ENCODE data around the gene CTIF. TPM values are rescaled to one million over a fixed set of nuclear protein-coding genes. Genes with fewer than 3 reads are reported as not detected.
A peak's percentile ranks its signal among the peaks of the same experiment; 100 is the strongest.

The CTIF gene
- total RNA-seq, 1 experiment from 2014 or later: 20.6 TPM

DNA sequence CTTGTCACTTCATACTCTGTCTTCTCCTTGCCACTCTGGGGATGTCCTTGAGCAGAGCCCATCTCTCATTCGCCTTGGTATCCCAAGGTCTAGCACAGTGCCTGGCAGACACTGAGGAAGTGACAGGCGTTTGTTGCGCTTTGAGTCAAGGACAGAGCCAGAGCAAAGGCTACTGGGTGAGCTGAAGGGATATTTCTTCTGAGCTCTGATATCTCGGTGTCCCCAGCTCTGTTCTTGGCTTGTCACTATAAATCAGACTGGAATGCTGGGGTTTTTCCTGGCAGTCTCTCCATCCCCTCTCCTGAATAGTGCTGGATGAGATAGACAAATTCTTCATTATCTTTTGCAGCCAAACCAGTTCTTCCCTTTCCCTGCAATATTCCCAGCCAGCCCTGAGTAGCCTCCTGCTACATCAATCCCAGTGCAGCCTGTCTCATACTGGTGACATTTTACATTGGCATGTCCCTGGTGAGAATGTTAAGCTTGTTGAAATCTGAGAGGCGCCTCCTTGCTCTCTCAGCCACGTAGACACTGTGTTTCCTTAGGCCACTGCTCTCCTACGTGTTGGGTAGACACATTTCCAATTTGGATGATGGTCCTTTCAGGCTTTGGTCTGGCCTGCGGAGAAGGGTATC is 61.7 kb downstream of the CTIF start:
- DNase-seq: no peak
- no peaks in the 10 kb centered on the region for H3K36me3 ChIP-seq
- H3K9me3 ChIP-seq: no peaks in the 10 kb centered on the region

DNA sequence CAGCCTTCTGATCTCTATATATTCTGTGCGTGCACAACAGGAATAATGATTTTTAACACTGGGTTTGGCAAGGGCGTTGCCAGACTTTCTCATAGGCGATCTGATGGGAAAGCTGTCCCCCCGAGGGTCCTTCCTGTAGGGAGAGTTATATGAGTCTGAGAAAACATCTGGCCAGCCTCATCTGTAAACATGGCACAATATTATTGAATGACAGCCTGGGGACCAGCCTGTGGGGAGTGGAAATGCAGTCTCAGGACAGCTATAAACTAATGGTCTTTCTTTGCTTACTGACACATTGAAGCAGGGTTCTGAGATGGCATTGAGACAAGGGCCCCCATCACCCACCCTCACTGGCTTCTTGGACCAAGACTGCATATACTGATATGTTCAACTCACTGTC is 62.5 kb downstream of the CTIF start:
- Histone ChIP-seq H3K27me3 (no peaks in the 10 kb centered on the region), H3K36me3 (no peaks in the 10 kb centered on the region), H3K9me3 (no peaks in the 10 kb centered on the region), H3K4me3 (no peak overlapping the region)
- no peak for DNase-seq

More for the DNA sequence above, 61.7 kb downstream of the CTIF start:
- H3K27me3 ChIP-seq: no peaks in the 10 kb centered on the region
- H3K4me3 ChIP-seq: no peak overlapping the region

DNA sequence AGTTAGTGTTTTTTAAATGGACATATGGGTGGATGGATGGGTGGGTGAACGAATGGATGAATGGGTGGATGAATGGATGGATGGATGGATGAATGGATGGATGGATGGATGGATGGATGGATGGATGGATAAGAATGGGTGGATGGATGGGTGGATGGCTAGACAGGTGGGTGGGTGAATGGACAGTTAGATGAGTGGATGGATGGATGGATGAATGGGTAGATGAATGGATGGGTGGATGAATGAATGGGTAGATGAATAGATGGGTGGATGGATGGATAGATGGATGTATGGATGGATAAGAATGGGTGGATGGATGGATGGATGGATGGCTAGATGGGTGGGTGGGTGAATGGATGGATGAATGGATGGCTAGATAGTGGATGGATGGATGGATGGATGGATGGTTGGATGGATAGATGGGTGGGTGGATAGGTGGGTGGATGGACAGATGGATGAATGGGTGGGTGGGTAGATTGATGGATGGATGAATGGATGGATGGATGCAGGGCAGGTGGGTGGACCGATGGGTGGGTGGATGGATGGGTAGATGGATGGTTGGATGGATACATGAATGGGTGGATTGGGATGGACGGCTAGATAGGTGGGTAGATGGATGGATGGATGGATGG is 64.0 kb downstream of the CTIF start:
- no peak for DNase-seq

DNA sequence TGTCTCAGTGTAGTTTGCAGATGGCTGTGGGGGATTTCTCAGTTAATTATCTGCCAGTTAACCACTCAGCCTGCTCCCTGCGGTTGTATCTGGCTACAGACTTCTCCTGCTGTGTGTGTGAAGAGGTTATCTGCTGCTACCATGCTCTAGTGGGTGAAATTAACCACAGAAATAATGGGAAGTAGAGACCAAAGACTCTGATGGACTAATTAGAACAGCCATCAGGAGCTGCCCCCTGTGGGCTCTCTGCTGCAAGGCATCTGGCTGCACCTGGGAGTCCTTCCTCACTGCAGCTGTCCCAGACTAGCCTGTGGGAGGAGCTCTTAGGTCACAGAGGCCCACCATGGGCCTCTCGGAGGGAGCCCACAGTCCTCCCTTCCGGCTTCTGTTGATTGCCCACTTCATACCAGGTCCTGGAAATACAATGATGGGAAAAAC is 66.6 kb downstream of the CTIF start:
- H3K36me3 ChIP-seq: no peaks in the 10 kb centered on the region
- H3K27me3 ChIP-seq: no peaks in the 10 kb centered on the region
- no peak overlapping the region for H3K4me3 ChIP-seq
- H3K9me3 ChIP-seq: no peaks in the 10 kb centered on the region
- no peak for DNase-seq

More for the DNA sequence above, 64.0 kb downstream of the CTIF start:
- Histone ChIP-seq H3K9me3 (no peaks in the 10 kb centered on the region), H3K27me3 (no peaks in the 10 kb centered on the region), H3K36me3 (no peaks in the 10 kb centered on the region), H3K4me3 (no peak overlapping the region)

DNA sequence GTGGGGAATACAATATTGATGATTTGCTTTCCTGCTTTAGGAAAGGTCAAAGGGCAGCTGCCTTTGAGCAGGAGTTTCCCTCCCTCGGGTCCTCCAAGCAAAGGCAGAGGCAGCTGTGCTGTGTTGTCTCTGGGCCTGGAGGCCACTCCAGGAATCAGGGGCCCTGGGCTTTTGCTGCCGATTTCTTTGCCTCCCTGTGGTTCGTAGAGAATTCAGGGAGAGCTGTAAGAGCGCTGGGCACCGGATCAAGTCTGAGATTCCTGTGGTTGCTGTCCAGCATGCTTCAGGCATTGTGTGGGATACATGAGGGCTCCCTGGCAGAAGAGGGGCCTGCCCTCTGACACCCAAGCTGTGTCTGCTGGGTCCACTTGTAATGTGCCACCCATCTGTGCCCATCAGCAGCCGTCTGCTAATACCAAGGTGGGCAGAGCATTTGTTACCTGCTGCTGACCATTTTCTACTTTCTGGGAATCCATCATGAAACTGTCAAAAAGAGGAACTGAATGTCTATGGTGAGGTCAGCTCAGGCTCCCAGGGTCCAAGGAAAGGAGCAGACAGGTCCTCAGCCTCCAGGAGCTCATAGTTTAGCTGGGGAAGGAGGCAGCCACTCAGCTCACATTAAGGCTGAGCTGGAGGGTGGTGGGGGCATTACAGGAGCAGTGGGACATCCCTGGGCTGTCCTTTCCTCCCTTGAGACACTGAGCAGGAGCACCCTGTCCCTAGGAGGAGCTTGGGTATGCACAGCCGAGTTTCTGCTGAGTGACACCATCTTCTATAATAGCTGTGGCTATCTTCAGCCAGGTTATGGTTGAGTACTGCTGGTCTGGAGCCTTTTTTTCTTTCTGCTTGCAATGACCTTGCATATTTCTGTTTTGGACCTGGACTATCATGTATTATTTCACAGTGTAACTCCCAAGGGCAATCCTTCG is 68.5 kb downstream of the CTIF start:
- Histone ChIP-seq H3K27me3 (no peaks in the 10 kb centered on the region), H3K9me3 (no peaks in the 10 kb centered on the region), H3K36me3 (no peaks in the 10 kb centered on the region), H3K4me3 (no peak overlapping the region)
- DNase-seq: peak; percentile 85

DNA sequence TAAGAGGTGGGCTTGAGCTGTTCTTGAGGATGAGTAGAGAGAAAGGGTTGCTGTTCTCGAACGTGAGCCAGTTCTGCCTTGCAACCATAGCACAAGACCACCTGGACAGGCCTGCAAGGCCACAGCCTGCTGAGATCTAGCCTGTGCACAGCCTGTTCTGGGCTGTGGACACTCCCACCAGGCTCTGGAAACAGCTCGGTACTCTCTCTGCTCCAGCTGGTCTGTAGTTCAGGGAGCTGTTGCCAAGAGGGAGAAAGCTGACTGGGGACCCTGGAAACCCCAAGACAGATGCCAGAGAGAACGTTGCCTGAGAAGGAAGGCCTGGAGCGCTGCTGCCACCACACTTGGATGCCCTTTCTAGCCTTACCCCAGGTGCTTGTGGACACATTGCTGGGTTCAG is 69.8 kb downstream of the CTIF start:
- no peaks in the 10 kb centered on the region for H3K36me3 ChIP-seq

DNA sequence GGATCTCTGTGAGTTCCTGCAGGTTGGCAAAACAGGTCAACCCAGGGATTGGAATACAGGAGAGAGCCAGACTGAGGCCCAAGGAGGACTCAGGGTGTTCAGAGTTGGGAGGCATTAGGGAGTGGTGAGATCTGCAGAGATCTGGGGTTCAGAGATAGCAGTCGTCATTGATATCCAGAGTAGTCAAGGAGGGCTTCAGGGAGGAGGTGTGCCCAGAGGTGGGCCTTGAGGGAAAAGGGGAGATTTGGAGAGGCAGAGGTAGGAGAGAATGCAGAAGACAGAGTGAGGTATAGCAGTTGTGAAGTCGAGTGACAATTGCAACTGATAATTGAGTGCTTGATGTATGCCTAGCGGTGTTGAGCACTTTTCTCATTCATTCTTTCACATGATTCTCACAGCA is 70.3 kb downstream of the CTIF start:
- H3K9me3 ChIP-seq: no peaks in the 10 kb centered on the region
- H3K36me3 ChIP-seq: no peaks in the 10 kb centered on the region
- no peaks in the 10 kb centered on the region for H3K27me3 ChIP-seq
- H3K4me3 ChIP-seq: no peak overlapping the region
- DNase-seq: no peak

More for the DNA sequence above, 69.8 kb downstream of the CTIF start:
- no peak overlapping the region for H3K4me3 ChIP-seq
- DNase-seq: no peak
- no peaks in the 10 kb centered on the region for H3K9me3 ChIP-seq
- H3K27me3 ChIP-seq: no peaks in the 10 kb centered on the region

DNA sequence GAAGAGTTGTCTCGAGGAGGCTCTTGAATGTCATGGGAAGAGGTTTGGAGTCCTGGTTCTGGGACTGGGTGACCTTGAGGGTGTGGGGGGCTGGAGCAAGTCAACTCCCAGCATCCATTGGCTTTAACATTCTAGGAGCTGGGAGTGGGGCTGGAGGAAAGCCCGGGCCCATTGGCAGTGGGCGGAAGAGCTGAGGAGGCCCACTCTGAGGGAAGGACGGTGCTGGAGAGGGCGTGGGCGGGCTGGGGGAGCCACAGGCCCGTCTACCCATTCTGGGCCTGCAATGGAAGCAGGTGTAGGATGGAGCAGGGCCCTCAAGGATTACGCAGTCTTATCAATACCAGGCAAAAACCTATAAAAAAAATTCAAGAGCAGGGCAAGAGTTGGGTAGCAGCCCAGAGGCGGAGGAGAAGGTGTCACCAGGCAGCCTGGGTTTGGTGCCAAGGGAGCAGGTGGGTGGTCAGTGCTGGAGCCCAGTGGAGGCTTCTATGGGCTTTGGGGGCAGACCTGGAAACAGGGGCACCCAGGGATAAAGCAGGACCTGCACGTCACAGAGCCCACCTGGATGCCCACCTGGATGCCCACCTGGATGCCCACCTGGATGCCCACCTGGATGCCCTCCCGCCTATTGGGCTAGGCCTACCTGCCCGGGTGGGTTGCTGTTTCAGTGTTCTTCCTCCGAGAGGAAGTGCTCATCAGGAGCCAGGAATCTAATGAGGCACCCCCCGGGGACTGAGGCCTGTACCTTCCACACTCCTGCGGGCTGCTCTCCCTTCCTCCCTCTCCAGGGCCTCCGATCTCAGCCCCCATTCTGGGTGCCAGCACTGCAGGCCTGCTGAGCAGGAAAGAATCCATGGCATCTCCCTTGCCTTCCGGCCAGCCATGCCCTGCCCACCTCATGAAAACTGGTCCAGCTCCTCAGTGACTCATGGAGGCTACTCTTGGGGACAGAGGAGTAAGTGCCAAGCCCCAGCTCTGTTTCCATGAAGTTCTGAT is 71.3 kb downstream of the CTIF start:
- peak; percentile 50 for DNase-seq
- H3K9me3 ChIP-seq: no peaks in the 10 kb centered on the region
- H3K36me3 ChIP-seq: peaks cover 2% of the 10 kb centered on the region; the same call in 1 of the 2 replicates
- H3K27me3 ChIP-seq: no peaks in the 10 kb centered on the region
- no peak overlapping the region for H3K4me3 ChIP-seq

DNA sequence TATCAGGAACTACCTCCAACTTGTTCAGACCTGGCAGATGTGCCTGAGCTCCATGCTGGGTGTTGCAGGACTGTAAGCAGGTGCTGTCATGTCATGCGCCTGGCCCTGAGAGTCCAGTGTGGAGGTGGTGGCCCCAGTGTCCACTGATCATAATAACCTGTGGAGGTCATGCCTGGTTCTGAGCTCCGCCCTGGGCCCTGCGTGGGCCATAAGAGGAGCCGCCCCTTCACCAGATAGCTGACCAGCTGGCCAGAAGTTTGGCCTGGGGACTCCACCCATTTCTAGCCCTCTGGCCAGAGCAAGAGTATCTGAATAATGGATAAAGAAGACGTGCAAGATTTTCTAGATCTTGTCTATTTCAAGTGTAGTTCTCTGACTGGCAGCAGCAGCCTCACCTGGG is 72.4 kb downstream of the CTIF start:
- Histone ChIP-seq H3K9me3 (no peaks in the 10 kb centered on the region), H3K4me3 (no peak overlapping the region), H3K36me3 (peaks cover 2% of the 10 kb centered on the region; the same call in 1 of the 2 replicates), H3K27me3 (no peaks in the 10 kb centered on the region)
- DNase-seq: no peak

DNA sequence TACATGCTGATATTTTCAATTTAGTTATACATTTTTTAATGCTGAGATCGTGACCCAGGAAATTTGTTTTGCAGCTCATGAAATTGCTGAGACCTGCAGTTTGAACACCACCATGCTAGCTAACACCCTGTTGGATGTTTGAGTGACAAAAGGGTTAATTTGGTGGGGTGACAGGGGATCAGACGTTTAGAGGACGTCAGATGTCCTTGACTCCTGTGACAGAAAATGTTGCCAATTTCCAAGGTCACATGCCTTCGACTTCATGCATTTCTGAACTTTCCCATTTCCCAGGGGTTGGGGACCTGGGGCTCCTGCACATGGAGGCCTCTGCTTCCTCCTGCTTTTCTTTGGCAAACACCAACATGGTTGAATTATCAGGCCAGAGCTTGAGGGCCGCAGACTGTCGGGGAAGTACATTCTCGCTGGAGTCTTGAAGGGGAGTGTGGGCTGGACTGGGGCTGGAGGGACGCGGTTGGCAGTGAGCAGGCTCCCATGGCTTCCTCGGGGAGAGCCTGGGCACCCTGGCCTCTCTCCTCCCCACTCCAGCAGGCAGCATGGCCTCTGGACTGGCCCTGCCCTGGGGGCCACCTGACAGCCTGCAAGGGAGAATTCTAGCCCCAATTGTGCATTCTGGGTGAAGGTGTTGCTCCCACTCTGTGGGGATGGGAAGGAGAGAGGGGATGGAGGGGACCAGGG is 73.1 kb downstream of the CTIF start:
- Histone ChIP-seq H3K36me3 (peaks cover 2% of the 10 kb centered on the region; the same call in 1 of the 2 replicates), H3K4me3 (no peak overlapping the region), H3K9me3 (no peaks in the 10 kb centered on the region), H3K27me3 (no peaks in the 10 kb centered on the region)
- no peak for DNase-seq

DNA sequence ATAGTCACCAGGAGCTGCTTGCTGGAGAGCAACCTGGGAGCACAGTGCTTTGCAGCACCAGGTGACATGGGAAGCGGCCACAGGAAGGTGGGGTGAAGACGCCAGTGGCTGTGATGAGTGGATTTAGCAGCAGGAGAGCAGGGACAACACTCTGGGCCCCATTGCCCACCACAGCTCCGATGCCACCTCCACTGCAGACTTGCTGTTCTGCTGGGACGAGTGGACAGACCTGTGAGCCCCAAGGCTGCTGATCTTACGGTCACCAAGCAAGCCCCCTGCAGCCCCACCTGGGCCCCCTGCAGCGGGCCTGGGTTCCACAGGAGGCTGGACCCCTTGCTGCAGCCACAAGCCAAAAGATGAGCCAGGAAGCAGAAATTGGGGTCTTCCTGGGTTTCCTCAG is 73.7 kb downstream of the CTIF start:
- Histone ChIP-seq H3K9me3 (no peaks in the 10 kb centered on the region), H3K36me3 (peaks cover 2% of the 10 kb centered on the region; the same call in 1 of the 2 replicates)

DNA sequence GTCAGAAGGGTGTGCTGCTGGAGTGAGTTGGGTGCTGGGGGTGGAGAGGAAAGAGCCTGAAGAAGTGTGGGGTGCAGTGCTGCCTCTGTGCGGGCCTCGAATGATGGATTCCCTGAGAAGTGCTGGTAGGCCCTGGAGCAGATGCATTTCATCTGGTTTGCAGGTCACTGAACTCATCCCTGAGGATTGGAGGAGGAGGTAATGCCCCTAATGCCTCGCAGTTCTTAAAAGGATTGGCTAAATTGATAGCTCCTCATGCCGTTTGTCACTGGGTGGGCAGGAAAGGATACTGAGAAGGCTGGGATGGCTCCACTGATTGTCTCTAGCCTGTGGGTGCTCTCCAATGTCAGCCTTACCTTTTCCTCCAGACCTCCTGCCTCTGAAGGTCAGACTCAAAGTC is 74.1 kb downstream of the CTIF start:
- Histone ChIP-seq H3K36me3 (peaks cover 2% of the 10 kb centered on the region; the same call in 1 of the 2 replicates), H3K9me3 (no peaks in the 10 kb centered on the region)
- no peak for DNase-seq

More for the DNA sequence above, 73.7 kb downstream of the CTIF start:
- H3K4me3 ChIP-seq: no peak overlapping the region
- H3K27me3 ChIP-seq: no peaks in the 10 kb centered on the region
- DNase-seq: no peak

DNA sequence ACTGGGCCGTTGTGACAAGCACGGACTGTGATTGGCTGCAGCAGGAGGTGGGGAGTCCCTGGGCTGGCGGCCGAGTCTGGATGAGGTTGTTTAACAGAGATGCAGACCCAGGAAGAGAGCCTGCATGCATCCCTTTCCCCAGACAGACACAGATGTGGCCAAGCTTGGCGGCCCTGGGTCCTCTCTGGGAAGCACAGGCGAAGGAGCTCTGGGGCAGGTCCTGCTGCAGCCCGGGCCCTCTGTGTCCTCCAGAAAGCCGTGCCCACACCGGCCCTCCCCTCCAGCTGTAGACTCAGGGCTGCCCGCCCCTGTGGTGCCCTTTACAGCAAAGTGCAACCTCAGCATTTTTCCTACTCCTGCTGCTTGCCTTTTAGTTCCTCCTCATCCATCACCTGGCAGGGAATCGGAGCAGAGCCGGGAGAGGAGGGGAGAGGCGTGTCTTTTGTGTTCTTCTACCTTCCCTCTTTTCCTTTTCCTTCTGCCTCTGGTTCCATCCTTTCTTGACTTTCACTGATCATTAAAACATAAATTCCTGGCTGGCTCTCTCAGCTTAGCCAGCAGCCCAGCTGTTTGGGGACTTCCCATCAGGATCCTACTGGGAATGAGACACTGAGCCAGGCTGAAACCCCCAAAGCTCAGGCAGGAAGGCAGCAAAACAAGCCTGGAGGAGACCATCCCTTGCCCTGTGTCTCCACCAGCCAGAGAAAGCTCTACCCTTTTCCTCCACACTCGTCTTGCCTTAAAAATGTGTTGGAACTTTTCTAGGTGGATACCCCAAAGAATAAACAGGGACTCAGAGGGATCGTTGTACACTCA is 75.0 kb downstream of the CTIF start:
- Histone ChIP-seq H3K4me3 (no peak overlapping the region), H3K27me3 (no peaks in the 10 kb centered on the region), H3K36me3 (peaks cover 2% of the 10 kb centered on the region; the same call in 1 of the 2 replicates), H3K9me3 (no peaks in the 10 kb centered on the region)
- no peak for DNase-seq

More for the DNA sequence above, 74.1 kb downstream of the CTIF start:
- no peaks in the 10 kb centered on the region for H3K27me3 ChIP-seq
- no peak overlapping the region for H3K4me3 ChIP-seq

DNA sequence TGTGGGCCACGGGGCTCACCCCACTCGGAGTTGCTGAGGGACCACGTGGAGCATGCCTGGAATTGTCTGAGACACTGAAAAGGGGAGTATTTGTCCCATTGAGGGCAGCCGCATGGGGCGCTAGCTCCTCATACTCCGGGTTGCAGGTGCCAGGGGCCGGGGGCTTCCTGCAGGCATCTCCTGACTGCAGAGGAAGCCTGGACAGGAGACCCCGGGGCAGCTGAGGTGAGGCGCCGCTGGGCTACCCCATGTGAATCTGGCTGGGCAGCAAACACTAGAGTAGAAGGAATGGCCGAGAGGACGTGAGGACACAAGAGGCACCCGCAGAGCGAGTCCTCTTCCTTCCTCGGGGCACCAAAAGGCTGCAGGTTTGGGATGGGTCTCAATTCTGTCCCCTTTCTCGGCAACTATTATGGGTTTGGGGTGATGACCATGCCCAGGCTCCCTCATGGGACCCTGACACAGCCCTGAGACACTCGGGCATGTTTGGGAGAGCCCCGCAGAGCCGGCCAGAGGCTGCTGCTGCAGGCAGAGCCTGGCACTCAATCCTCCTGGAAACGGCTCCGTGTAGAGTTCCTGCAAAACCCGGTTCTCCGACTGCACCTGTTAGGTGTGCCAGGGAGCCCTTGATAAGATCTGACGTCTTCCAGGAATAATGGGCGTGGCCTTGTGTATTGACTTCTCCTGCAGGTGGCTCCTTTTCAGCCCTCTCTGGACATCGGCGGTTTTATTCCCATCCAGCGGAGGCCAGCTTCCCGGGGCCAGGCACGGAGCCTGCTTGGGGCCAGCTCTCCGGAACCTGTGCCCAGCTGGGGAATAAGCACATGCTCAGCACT is 77.0 kb downstream of the CTIF start:
- H3K36me3 ChIP-seq: peaks cover 11% of the 10 kb centered on the region
- H3K9me3 ChIP-seq: no peaks in the 10 kb centered on the region

More for the DNA sequence above, 77.0 kb downstream of the CTIF start:
- H3K4me3 ChIP-seq: no peak overlapping the region
- no peak for DNase-seq
- no peaks in the 10 kb centered on the region for H3K27me3 ChIP-seq
